ENCODE measurements around the gene SNAP47. TPM values are rescaled to one million over a fixed set of nuclear protein-coding genes. Genes with fewer than 3 reads are reported as not detected.

Gene SNAP47
- total RNA-seq, 1 donor from 2014 or later = 44.9 TPM

GRCh38 chr1:227740401-227740960 lies 5.2 kb downstream of the SNAP47 start:
- Histone ChIP-seq H3K27ac (ENCODE audit: low read depth, low read length) (no peak overlapping the region), H3K4me1 (ENCODE audit: control insufficient read depth in 3 of 3, insufficient read depth in 3 of 3, low read length in 3 of 3) (peaks cover 8 to 52% (median 13%) of the 10 kb centered on the region in 3 donors), H3K9ac (ENCODE audit: low read depth in 1 of 3, low read length in 3 of 3) (no peak overlapping the region), H3K36me3 (ENCODE audit: control insufficient read depth in 3 of 3, insufficient read depth in 3 of 3, low read length in 3 of 3) (peaks cover 0 to 4% (median 0%) of the 10 kb centered on the region in 3 donors), H3K9me3 (ENCODE audit: control insufficient read depth in 3 of 3, low read length in 3 of 3) (no peaks in the 10 kb centered on the region), H3K4me3 (ENCODE audit: low read length in 3 of 3) (no peak overlapping the region), H3K27me3 (ENCODE audit: control insufficient read depth in 3 of 3, insufficient read depth in 3 of 3, low read length in 3 of 3) (no peaks in the 10 kb centered on the region)

DNA sequence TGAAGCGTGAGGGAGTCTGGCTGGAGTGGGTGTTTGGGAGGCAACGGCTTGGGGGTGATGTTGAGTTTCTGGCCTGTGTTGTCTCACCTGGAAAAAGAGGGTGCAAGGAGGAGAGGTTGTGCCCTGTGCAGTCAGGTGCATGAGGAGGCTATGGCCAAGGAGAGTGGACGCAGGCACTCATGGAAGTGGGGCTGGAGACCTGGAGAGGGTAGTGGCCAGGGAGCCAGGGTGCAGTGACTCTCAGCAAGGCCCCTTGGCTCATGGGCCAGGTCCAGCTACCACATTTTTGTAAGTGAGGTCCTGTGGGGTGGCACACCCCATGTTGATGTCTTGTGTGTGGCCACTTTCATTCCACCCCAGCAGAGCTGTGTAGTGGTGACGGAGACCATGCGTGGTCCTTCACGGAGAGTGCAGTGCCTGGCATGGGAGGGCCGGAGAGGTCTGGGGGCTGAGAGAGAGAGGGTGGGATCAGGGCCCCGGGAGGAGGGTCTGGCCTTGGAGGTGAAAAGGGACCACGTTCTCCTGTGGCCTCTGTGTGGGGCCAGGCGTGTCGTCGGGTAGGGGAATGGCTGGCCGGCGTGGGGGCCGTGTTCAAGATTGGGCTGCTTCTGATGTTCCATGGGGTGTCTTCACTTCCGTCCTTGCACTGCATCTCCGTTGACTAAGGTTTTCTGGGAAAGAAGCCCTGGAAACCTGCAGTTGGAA lies 6.1 kb downstream of the SNAP47 start:
- Histone ChIP-seq H3K27me3 (ENCODE audit: control insufficient read depth in 3 of 3, insufficient read depth in 3 of 3, low read length in 3 of 3) (no peaks in the 10 kb centered on the region), H3K4me1 (ENCODE audit: control insufficient read depth in 3 of 3, insufficient read depth in 3 of 3, low read length in 3 of 3) (peaks cover under 1 to 51% (median 5%) of the 10 kb centered on the region in 3 donors), H3K36me3 (ENCODE audit: control insufficient read depth in 3 of 3, insufficient read depth in 3 of 3, low read length in 3 of 3) (peaks cover 0 to 4% (median 0%) of the 10 kb centered on the region in 3 donors), H3K9ac (ENCODE audit: low read depth in 1 of 3, low read length in 3 of 3) (peak overlapping the region in 1 of 3 donors; percentile 25), H3K9me3 (ENCODE audit: control insufficient read depth in 3 of 3, low read length in 3 of 3) (no peaks in the 10 kb centered on the region), H3K4me3 (ENCODE audit: low read length in 3 of 3) (no peak overlapping the region), H3K27ac (ENCODE audit: low read depth, low read length) (no peak overlapping the region)

DNA sequence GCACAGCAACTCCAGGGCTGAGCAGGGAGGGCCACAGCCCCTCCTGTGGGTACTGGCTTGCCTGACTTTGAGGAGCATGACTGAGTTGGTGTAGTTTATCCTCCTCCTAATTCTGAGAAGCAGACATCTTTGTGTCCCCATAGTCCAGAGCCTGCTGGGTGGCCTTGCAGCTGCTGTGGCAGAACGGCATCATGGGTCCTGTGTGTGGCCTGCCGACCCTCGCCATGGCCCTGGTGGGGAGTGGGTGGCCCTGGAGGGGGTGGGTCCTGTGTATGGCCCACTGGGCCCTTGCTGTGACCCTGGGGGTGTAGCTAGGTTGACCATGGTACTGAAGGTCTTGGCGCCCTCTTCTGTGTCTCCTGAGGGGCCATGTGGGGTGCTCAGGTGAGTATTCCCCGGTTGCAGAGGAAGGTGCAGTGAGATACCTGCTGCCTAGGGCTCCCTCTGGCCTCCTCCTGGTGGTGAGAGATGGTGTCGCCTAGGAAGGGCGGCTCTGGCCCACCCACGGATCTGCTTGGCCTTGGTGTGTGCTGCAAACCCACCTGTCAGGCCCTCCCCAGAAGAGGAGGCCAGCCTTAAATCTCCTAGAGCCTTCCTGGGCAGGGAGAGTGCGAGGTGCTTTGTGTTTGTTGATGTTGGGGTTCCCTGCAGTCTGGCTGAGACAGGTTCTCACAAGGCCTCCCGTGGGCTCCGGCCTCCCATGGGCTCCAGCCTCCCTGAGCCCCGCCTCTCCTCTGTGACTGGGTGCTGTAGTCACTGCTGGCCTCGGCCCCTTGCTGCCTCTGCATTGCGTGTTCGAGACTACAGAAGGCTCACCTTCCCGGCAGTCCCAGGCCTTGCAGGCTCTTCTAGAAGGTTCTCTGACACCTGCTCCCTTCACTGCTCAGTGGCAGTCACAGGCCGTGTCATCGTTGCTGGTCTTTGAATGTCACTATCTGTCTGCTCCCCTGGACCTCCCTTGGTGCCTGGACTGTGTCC lies 7.8 kb downstream of the SNAP47 start:
- Histone ChIP-seq H3K9me3 (ENCODE audit: control insufficient read depth in 3 of 3, low read length in 3 of 3) (no peaks in the 10 kb centered on the region), H3K9ac (ENCODE audit: low read depth in 1 of 3, low read length in 3 of 3) (no peak overlapping the region), H3K27me3 (ENCODE audit: control insufficient read depth in 3 of 3, insufficient read depth in 3 of 3, low read length in 3 of 3) (no peaks in the 10 kb centered on the region), H3K4me1 (ENCODE audit: control insufficient read depth in 3 of 3, insufficient read depth in 3 of 3, low read length in 3 of 3) (peaks cover 0 to 44% (median 5%) of the 10 kb centered on the region in 3 donors), H3K36me3 (ENCODE audit: control insufficient read depth in 3 of 3, insufficient read depth in 3 of 3, low read length in 3 of 3) (peaks cover 1 to 9% (median 8%) of the 10 kb centered on the region in 3 donors), H3K4me3 (ENCODE audit: low read length in 3 of 3) (no peak overlapping the region), H3K27ac (ENCODE audit: low read depth, low read length) (no peak overlapping the region)

- Histone ChIP-seq H3K4me1 (ENCODE audit: control insufficient read depth in 3 of 3, insufficient read depth in 3 of 3, low read length in 3 of 3) (peaks cover 0 to 51% (median 5%) of the 10 kb centered on the region in 3 donors), H3K27me3 (ENCODE audit: control insufficient read depth in 3 of 3, insufficient read depth in 3 of 3, low read length in 3 of 3) (no peaks in the 10 kb centered on the region), H3K4me3 (ENCODE audit: low read length in 3 of 3) (no peak overlapping the region), H3K36me3 (ENCODE audit: control insufficient read depth in 3 of 3, insufficient read depth in 3 of 3, low read length in 3 of 3) (peaks cover 8 to 15% (median 13%) of the 10 kb centered on the region in 3 donors), H3K9ac (ENCODE audit: low read depth in 1 of 3, low read length in 3 of 3) (peak overlapping the region in 1 of 3 donors; percentile 38), H3K9me3 (ENCODE audit: control insufficient read depth in 3 of 3, low read length in 3 of 3) (no peaks in the 10 kb centered on the region), H3K27ac (ENCODE audit: low read depth, low read length) (no peak overlapping the region)
Observed at GRCh38 chr1:227744668-227745067, 9.4 kb downstream of the SNAP47 start.

GRCh38 chr1:227745568-227746265 lies 10.5 kb downstream of the SNAP47 start:
- Histone ChIP-seq H3K9ac (ENCODE audit: low read depth in 1 of 3, low read length in 3 of 3) (peak overlapping the region in 1 of 3 donors; percentile 24), H3K27ac (ENCODE audit: low read depth, low read length) (no peak overlapping the region), H3K9me3 (ENCODE audit: control insufficient read depth in 3 of 3, low read length in 3 of 3) (no peaks in the 10 kb centered on the region), H3K36me3 (ENCODE audit: control insufficient read depth in 3 of 3, insufficient read depth in 3 of 3, low read length in 3 of 3) (peaks cover 12 to 15% (median 13%) of the 10 kb centered on the region in 3 donors), H3K27me3 (ENCODE audit: control insufficient read depth in 3 of 3, insufficient read depth in 3 of 3, low read length in 3 of 3) (no peaks in the 10 kb centered on the region), H3K4me3 (ENCODE audit: low read length in 3 of 3) (no peak overlapping the region), H3K4me1 (ENCODE audit: control insufficient read depth in 3 of 3, insufficient read depth in 3 of 3, low read length in 3 of 3) (peaks cover 10 to 52% (median 16%) of the 10 kb centered on the region in 3 donors)

GRCh38 chr1:227746676-227747075 lies 11.4 kb downstream of the SNAP47 start:
- H3K9me3 ChIP-seq (ENCODE audit: control insufficient read depth in 3 of 3, low read length in 3 of 3) = no peaks in the 10 kb centered on the region
- peaks cover 10 to 53% (median 14%) of the 10 kb centered on the region in 3 donors for H3K4me1 ChIP-seq (ENCODE audit: control insufficient read depth in 3 of 3, insufficient read depth in 3 of 3, low read length in 3 of 3)
- no peaks in the 10 kb centered on the region for H3K27me3 ChIP-seq (ENCODE audit: control insufficient read depth in 3 of 3, insufficient read depth in 3 of 3, low read length in 3 of 3)
- no peak overlapping the region for H3K4me3 ChIP-seq (ENCODE audit: low read length in 3 of 3)
- no peak overlapping the region for H3K27ac ChIP-seq (ENCODE audit: low read depth, low read length)
- H3K36me3 ChIP-seq (ENCODE audit: control insufficient read depth in 3 of 3, insufficient read depth in 3 of 3, low read length in 3 of 3) = peaks cover 12 to 20% (median 13%) of the 10 kb centered on the region in 3 donors
- no peak overlapping the region for H3K9ac ChIP-seq (ENCODE audit: low read depth in 1 of 3, low read length in 3 of 3)

GRCh38 chr1:227747382-227747781 lies 12.1 kb downstream of the SNAP47 start:
- peaks cover 10 to 54% (median 14%) of the 10 kb centered on the region in 3 donors for H3K4me1 ChIP-seq (ENCODE audit: control insufficient read depth in 3 of 3, insufficient read depth in 3 of 3, low read length in 3 of 3)
- no peak overlapping the region for H3K9ac ChIP-seq (ENCODE audit: low read depth in 1 of 3, low read length in 3 of 3)
- H3K27ac ChIP-seq (ENCODE audit: low read depth, low read length) = no peak overlapping the region
- no peaks in the 10 kb centered on the region for H3K9me3 ChIP-seq (ENCODE audit: control insufficient read depth in 3 of 3, low read length in 3 of 3)
- H3K4me3 ChIP-seq (ENCODE audit: low read length in 3 of 3) = no peak overlapping the region
- no peaks in the 10 kb centered on the region for H3K27me3 ChIP-seq (ENCODE audit: control insufficient read depth in 3 of 3, insufficient read depth in 3 of 3, low read length in 3 of 3)
- peaks cover 13 to 20% (median 14%) of the 10 kb centered on the region in 3 donors for H3K36me3 ChIP-seq (ENCODE audit: control insufficient read depth in 3 of 3, insufficient read depth in 3 of 3, low read length in 3 of 3)

DNA sequence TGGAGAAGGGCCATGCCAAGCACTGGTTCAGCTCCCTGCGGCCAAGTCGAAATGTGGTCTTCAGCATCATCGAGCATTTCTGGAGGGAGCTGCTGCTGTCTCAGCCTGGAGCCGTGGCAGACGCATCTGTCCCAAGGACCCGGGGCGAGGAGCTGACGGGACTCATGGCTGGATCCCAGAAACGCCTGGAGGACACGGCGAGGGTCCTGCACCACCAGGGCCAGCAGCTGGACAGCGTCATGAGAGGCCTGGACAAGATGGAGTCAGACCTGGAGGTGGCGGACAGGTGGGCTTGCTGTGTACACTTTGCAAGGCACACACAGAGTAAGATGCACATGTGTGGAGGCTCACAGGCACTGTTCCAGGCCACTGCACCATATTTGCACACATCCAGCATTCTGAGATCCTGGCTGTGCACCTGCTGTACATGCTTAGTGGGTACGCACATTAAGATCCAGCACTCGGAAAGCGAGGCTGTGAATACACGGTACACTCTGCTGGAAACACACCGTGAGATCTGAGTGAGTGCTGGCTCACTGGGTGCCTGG lies 12.8 kb downstream of the SNAP47 start:
- Histone ChIP-seq H3K36me3 (ENCODE audit: control insufficient read depth in 3 of 3, insufficient read depth in 3 of 3, low read length in 3 of 3) (peaks cover 13 to 20% (median 14%) of the 10 kb centered on the region in 3 donors), H3K4me3 (ENCODE audit: low read length in 3 of 3) (no peak overlapping the region), H3K27ac (ENCODE audit: low read depth, low read length) (no peak overlapping the region), H3K27me3 (ENCODE audit: control insufficient read depth in 3 of 3, insufficient read depth in 3 of 3, low read length in 3 of 3) (no peaks in the 10 kb centered on the region), H3K9me3 (ENCODE audit: control insufficient read depth in 3 of 3, low read length in 3 of 3) (no peaks in the 10 kb centered on the region), H3K9ac (ENCODE audit: low read depth in 1 of 3, low read length in 3 of 3) (no peak overlapping the region), H3K4me1 (ENCODE audit: control insufficient read depth in 3 of 3, insufficient read depth in 3 of 3, low read length in 3 of 3) (peaks cover 10 to 60% (median 14%) of the 10 kb centered on the region in 3 donors)
